Esophagus muscularis mucosa (tissue), 3 donors: ENCODE data around the gene METTL6.
"Not testable (repeated sequence)": the region's sequence is repeated elsewhere in the genome, so short reads cannot be mapped to it uniquely, and the experiment has no call there.

Experiments used
- EP300 ChIP-seq: sonication (generic); formaldehyde crosslinking; IDR thresholded peaks from one replicate; pipeline ENCODE4 v1.6.1; 2017; ENCODE audit warnings: antibody characterized with exemption
- POLR2A ChIP-seq: fragments of 450-650 bp; IDR thresholded peaks from one replicate; pipeline ENCODE4 v1.6.1; 2017; ENCODE audit warnings: antibody characterized with exemption, moderate library complexity, mild to moderate bottlenecking, low read depth
- POLR2AphosphoS5 ChIP-seq, 2 donors: sonication (generic); formaldehyde crosslinking; IDR thresholded peaks; one replicate each; pipeline ENCODE4 v1.6.1; 2017; ENCODE audit warnings: antibody characterized with exemption in 2 of 2

DNA sequence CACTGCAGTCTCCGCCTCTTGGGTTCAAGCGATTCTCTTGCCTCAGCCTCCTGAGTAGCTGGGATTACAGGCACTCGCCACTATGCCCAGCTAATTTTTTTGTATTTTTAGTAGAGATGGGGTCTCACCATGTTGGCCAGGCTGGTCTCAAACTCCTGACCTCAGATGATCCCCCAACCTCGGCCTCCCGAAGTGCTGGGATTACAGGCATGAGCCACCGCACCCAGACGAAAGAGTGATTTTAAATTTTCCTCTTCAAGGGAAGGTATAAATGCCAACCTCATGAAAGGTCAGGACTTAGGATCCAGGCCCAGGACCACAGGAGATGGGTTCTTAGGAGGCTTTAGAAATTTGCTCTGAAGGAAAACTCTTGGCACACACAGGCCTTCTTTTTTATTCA is 16.4 kb downstream of the METTL6 start:
- TF ChIP-seq EP300; POLR2AphosphoS5 (IDR thresholded peaks at IDR 0.05); POLR2A: not testable (repeated sequence)
